Myometrial cell (primary cell): ENCODE data around the gene LHFPL6. TPM values are rescaled to one million over a fixed set of nuclear protein-coding genes. Genes with fewer than 3 reads are reported as not detected.

ENCODE experiments used
- total RNA-seq: library from RNA; depleted of rRNA; stranded (reverse); fragments of >200 nt; gene quantifications from 2 replicates; pipeline ENCODE4 v1.2.3, GENCODE V29; 2015

The LHFPL6 gene
- 40.1 and 40.9 TPM in 2 replicates for total RNA-seq

DNA sequence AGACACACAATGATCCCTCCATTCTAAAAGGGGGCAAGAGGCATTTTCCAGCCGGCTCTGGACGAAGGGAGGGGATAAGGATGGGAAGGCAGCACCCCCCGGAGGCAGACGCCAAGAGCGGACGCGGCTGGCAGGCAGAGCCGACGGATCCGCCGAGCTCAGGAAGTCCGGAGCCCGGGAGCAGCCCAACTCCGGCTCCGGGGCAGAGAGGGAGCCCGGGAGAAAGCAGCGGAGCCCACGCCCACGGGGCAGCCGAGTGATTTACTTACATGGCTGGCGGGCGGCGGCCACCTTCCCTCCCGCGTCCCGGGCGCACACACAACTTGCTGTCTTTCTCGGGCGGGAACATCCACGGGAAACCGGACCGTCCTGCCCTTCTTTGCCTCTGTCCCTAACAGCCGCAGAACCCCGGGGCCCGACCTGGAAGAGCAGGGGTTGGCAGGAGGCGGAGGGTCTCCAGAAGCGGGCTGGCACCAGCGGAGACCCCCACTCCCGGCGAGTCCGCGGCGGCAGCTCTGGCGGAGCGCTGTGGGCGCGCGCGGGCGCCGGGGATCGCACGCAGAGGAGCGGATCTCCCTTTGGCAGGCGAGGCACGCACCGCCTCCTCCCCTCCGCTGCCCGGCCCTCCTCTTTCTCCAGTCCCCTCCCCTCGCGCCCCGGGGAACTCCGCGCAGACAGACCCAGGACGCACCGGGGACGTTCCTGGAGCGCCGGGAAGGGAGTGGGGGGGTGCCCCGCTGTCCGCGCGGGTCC, at the start of gene LHFPL6:
LHFPL6 (minus strand) TSS at position 580 of the 753 bp plus-strand sequence.

Other genes with a start within 250 kb of the LHFPL6 start
- gene COG6, start 52.5 kb upstream of the LHFPL6 start, total RNA-seq, result 30.0 and 33.1 TPM in 2 replicates